NCI-H1436 treated with DMSO at 0.1 percent for 48 hours (cell line): ENCODE data around the gene IGSF21.

Experiments
- DNase-seq: peaks from one replicate; lab custom pipeline; 2025; lab: John Stamatoyannopoulos, UW

The IGSF21 gene

GRCh38 chr1:18107369-18108298 is at the start of gene IGSF21:
IGSF21 (plus strand) TSS chr1:18107798; CDS start chr1:18108129, 331 bp downstream.
- no peak for DNase-seq

DNA sequence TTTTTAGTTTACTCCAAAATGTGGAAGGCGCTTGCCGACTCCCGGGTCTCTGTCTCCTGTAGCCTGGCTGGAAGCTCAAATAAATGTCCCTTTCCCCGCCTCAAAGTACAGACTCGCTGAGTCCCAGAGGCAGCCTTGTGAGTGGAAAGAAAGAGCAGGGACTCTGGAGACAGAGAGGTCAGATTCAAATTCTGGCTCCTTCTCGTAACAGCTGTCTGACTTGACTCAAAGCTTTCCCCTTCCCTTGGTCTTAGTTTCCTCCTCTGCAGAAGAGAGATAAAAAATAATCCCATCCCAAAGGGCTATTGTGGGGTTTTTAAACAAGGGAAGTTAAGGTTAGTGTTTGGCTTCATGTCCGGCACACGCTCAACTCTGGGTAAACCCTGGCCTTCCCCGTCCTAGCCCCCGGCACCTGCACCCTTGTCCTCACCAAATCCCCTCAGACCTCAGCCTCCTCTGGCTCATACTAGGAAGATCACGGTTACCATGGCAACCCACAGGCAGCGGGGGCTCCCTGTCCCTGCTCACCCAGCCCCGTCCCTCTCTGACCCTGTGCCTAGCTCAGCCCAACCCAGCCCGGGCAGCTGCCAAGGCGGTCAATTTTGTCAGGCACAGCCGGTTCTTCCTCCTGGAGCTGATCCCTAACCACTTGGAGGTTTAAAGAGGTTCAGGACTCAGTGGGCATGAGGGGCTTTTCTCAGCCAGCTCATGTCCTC is 49.2 kb upstream of the IGSF21 start:
- no peak for DNase-seq

DNA sequence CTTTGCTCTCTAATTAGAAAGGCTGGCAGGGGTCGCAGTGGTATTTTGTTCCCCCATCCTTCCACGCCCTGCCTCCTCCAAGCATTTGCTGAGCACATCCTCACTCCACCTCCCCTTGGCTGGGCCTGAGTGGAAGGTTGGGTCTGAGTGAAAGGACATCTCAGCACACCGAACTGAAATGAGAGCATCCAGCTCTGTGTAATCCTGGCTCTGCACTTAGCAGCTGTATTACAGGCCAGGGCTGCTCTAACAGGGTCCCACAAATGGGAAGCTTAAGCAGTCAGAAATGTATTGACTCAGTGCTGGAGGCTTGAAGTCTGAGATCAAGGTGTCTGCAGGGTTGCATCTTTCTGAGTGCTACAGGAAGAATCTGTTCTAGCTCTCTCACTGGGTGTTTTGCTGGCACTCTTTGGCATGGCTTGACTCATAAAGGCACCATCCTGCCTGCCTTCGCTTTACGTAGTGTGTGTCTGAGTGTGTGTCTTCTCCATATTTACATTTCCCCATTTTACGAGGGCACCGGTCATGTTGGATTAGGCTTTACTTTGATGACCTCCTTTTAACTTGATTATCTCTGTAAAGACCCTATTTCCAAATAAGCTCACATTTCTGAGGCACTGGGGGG is 48.5 kb upstream of the IGSF21 start:
- no peak for DNase-seq

DNA sequence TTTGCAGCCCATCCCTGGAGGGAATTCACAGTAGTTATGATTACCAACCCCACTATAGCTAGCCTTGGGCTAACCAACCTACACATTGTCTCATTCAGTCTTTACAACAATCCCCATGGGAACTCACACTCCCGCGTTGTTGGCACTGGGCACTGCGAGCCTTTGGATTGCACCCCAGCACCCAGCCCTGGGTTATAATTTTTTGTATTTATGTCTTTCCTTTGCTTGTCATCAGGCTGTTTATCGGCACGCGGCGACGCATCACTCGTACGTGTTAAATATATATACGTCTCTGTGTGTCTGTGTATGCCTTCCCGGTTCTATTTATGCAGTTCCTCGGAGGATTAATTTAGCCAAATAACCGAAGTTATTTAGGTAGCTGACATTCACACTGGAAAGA is 47.2 kb upstream of the IGSF21 start:
- DNase-seq, result no peak

DNA sequence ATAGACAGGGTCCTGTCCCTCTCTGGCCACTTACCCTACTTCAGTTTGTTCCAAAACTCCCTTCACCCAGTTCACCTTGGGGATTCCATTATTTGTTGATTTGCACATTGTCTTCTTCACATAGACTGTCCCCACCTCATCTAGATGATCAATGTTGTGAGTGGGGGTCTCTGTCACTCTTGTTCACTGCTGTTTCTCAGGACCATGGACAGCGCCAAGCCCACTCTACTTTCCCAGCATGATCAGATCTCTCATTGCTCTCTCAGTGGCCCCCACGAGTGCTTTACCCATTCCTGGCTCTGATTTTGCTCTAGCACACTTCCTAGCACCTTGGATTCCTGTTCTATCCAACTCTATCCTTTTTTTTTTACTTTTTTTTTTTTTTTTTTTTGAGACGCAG is 45.4 kb upstream of the IGSF21 start:
- DNase-seq, result no peak

DNA sequence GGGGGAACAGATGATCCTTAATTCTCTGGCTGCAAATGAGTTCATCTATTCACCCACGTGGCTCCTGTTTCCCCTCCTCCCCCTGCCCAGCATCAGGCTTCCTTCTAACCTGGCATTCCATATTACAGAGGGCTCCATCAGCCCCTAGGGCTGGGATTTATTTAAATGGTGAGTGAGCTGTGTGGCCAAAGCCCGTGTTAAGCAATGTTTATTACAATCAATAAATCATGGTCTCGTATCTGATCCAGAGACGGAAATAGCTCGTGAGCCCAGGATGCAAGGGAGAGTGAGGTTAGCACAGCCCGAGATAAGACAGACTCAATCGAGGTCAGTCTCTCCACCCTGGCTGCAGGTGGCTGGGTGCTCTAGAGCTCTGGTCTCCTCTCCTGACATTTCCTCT is 43.1 kb upstream of the IGSF21 start:
- DNase-seq, result no peak

DNA sequence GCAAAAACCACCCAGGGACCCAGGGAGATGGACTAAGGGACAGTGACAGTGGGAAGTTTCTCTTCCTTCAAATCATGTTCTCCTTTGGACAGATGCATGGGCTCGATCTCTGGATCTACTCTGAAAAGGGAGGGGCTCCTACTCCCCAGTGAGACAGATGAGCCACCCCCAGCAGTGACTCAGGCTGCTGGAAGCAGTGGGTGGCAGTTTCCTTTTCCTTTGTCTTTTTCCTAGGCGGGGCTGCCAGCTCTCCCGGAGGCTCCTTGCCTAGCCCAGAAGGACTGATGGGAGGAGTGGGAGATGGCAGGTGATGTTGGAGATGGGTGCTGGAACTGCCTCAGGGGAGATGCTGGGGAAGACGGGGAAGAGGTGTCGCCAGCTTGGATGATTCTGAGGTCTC is 41.0 kb upstream of the IGSF21 start:
- DNase-seq, result no peak

DNA sequence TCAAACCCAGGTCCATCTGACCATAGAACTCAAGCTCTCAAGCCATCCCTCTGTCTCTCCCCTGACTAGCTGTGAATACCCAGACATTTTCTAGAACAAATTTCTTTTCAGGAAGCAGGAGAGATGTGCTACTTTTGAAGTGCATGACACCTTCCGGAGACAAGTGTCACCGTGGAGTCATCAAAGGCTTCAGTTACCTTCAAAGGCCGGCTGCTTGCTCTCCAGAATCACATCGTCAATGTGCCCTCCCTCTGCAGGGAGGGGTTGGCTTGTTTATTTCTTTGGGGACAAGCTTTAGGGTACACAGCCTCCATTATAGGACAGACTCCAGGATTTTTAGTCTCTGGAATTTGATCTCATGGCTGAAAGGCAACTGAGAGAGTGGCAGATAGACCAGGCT is 37.7 kb upstream of the IGSF21 start:
- no peak for DNase-seq

- no peak for DNase-seq
These were observed 35.5 kb upstream of the IGSF21 start for GRCh38 chr1:18072066-18072465.

DNA sequence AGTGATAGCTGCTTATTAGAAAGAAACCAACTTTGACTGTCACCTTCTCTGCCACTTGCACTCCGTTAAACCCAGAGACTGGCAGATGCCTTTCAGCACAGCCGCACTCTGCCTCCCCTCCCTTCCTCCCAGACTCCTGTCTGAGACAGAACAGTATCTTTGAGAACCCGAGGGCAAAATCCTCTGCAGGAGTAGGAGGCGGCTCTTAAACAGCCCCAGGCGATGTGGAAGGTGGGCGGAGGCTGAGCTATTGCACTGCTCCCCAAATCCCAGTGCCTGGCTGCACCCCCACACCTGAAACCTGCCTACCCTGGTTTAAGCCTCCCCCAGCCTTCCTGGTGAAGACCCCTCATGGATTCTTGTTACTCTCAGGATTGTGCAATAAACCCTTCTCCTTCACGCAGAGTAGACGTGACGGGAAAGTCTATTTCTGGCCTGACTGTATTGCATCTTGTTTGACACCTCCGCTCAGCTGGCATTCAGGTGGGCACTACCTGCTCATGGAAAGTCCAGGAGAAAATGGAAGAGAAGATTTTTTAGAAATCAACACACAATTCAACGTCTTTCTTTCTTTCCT is 34.4 kb upstream of the IGSF21 start:
- no peak for DNase-seq

DNA sequence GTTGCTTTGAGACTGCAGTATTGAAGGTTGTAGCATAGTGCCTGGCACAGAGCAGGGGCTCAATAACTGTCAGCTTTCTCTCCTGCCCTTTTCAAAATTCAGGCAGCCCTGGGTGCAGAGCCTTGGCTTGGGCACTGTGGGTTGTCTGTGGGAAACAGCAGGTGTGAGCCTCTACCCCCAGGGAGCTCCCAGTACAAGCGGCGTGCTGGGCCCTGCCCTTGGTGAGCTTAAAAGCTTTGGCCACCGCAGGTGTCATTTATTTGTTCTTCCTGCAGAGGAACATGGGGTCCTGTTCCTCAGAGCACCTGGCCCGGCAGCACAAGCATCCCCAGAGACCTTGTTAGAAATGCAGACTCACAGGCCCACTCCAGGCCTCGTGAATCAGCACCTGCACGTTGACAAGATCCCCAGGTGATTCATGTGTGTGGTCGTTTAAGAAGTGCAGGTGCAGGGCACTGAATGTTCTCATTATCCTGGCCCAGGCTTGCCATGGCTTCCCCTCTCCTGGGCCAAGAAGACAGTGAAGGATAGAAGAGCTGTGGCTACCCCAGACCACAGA is 29.9 kb upstream of the IGSF21 start:
- DNase-seq, result peak; percentile 93

GRCh38 chr1:18079941-18080735 is 27.5 kb upstream of the IGSF21 start:
- no peak for DNase-seq

- DNase-seq, result no peak
These were observed 22.1 kb upstream of the IGSF21 start for GRCh38 chr1:18085387-18086074.

DNA sequence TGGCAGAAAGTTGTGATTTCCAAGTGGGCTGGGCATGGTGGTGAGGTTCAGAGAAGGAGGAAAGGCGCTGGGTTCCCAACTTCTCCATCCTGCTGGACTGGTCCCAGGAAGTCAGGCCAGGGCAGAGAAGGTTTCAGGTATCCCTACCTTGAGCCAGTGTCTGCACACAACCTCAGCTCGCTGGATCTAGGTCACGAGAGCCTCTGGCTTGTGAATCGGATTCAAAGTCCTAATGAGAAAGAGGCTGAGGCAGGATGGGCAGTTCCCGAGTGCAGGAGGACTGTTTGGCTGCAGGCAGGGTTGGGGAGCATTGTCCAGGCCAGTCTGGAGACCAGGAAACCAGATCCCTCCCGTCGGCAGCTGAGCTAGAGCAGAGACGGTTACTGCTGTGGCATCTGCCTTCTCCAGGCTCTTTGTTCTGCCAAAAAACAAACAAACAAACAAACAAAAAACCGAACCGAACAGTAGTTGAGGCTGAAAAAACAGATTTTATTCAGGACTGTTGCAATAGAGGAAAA is 19.5 kb upstream of the IGSF21 start:
- DNase-seq, result no peak

DNA sequence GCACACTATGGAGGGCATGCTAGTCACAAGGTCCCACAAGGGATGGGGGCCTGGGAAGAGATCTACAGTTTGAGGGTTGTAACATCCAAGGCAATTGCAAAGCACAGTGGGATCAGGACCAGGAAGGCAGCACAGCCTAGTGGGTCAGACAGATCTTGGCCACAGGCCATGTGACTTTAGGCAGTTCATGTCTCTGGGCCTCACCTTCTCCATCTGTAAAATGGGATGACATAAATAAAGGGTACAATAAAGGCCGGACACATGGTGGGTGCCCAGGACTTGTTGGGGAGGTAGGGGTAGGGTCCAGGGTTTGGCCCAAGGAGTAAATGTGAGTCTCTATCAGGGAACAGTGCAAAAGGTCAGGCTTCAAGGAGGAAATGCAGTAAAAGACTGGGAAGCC is 18.1 kb upstream of the IGSF21 start:
- DNase-seq, result no peak

GRCh38 chr1:18090636-18091035 is 17.0 kb upstream of the IGSF21 start:
- peak; percentile 44 for DNase-seq

GRCh38 chr1:18091660-18092446 is 15.7 kb upstream of the IGSF21 start:
- DNase-seq, result no peak

DNA sequence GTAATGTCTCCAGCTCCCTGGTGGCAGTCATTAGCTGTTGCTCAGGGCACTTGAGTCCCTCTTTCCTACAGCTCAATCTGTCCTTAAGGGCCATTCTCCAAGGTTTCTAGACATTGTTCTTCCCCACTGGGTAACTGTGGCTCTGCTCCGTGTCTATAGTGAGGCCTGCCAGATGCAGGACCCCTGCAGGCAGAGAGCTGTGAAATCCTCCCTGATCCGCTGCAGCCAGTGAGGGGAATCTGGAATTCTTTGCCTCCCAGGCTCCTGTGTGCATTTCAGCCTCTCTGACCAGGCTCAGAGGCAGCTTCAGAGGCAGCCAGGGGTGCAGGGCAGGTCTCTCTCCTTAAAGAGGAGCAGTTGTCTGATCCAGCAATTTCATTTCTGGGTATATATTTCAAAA is 14.4 kb upstream of the IGSF21 start:
- DNase-seq, result no peak

DNA sequence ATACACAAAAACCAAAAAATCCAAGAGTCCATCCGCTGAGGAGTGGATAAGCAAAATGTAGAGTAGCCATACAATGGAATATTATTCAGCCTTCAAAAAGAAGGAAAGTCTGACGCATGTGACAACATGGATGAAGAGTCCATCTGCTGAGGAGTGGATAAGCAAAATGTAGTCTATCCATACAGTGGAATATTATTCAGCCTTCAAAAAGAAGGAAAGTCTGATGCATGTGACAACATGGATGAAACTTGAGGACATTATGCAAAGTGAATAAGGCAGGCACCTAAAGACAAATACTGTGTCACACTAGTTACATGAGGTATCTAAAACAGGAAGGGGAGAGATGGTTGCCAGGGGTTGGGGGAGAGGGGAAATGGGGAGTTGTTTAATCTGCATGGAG is 14.0 kb upstream of the IGSF21 start:
- no peak for DNase-seq

DNA sequence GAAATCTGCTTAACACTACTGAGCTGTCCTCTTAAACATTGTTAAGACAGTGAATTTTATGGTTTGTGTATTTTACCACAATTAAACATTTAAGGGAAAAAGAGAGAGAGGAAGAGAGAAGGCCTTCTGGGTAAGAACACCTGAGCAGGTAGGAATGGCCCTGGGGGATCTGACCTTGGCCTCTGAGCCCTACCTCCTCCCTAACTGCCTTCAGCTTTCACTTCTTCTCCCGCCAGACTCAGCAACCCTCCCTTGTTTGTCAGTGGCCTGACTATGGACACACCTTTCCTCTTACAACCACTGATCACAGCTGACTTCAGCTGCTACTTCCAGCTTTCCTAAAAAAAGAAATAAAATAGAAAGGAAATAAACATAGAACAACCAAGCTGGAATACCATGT is 13.5 kb upstream of the IGSF21 start:
- DNase-seq, result no peak
